Esophagus squamous epithelium (tissue), 4 donors: ENCODE results near the gene APOL3.

ENCODE experiments used
- POLR2A ChIP-seq, 4 donors: fragments of 450-650 bp; IDR thresholded peaks; one replicate each; pipeline ENCODE4 v1.6.1; 2017; ENCODE audit warnings: antibody characterized with exemption in 4 of 4, mild to moderate bottlenecking in 4 of 4, moderate library complexity in 3 of 4
- TF ChIP-seq, protein P1 (sequence below), 6 experiments: fragments of 450-650 bp in 4 of 6; fragments of 200-600 bp in 2 of 6; sonication (generic) in 2 of 6; IDR thresholded peaks; one replicate each; pipeline ENCODE4 v1.5.1; 2016 to 2019; ENCODE audit warnings: antibody characterized with exemption in 6 of 6, mild to moderate bottlenecking in 4 of 6, moderate library complexity in 4 of 6

DNA sequence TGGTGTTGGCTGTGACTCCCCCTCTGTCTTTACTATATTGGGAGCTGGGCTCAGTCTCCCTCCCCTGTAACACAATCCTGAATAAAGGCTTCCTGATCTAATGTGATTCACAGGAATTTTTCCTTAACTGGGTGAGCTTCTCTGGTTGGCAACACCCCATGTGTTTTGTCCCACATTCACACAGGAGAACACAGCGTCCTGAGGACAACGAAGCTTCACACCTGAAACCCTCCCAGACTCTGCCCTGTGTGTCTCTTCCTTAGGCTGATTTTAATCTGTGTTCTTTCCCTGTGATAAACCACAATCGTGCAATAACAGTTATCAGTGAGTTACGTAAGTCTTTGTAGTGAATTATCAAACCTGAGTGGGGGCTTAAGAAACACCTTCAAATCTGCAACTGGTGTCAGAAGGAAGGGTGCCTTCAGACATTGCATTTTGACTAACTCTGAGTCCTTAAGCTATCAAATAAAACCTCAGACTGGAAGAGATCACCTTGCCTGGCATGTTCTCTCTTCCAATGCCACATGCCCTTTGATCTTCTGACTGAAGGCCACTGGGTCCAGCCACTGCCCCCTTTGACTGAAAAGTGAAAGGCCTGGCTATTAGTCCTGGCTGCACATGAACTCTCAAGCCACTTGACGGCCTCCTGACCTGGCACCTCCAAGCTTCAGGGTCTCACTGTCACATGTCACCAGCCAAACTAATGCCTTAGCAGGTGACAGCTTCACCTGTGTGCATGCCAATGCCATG, 17.3 kb downstream of the APOL3 start:
- TF ChIP-seq POLR2A (IDR thresholded peaks at IDR 0.05): no peak
- TF ChIP-seq, protein P1, sequence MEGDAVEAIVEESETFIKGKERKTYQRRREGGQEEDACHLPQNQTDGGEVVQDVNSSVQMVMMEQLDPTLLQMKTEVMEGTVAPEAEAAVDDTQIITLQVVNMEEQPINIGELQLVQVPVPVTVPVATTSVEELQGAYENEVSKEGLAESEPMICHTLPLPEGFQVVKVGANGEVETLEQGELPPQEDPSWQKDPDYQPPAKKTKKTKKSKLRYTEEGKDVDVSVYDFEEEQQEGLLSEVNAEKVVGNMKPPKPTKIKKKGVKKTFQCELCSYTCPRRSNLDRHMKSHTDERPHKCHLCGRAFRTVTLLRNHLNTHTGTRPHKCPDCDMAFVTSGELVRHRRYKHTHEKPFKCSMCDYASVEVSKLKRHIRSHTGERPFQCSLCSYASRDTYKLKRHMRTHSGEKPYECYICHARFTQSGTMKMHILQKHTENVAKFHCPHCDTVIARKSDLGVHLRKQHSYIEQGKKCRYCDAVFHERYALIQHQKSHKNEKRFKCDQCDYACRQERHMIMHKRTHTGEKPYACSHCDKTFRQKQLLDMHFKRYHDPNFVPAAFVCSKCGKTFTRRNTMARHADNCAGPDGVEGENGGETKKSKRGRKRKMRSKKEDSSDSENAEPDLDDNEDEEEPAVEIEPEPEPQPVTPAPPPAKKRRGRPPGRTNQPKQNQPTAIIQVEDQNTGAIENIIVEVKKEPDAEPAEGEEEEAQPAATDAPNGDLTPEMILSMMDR (IDR thresholded peaks at IDR 0.05): no peak
